Brain microvascular endothelial cell (primary cell): ENCODE data around the gene DENND6B.

ENCODE experiments used
- DNase-seq: peaks from one replicate; pipeline ENCODE4 v3.0.0-alpha.2; 2020
- H3K27ac ChIP-seq: fragments of 250-450 bp; sonication (Bioruptor Pico); 2 replicates; pipeline ENCODE4 v1.5.1; 2020; ENCODE audit warnings: mild to moderate bottlenecking, moderate library complexity
- H3K27me3 ChIP-seq: fragments of 250-450 bp; sonication (Bioruptor Pico); replicated peaks from 2 replicates; pipeline ENCODE4 v1.5.1; 2020; ENCODE audit warnings: mild to moderate bottlenecking
- H3K36me3 ChIP-seq: fragments of 250-450 bp; sonication (Bioruptor Pico); replicated peaks from 2 replicates; pipeline ENCODE4 v1.5.1; 2020; ENCODE audit warnings: mild to moderate bottlenecking
- H3K4me3 ChIP-seq: 2 replicates; pipeline ENCODE4 v1.5.1; 2011; ENCODE audit warnings: low read depth, mild to moderate bottlenecking, control low read depth, low read length, moderate library complexity
- CTCF ChIP-seq: IDR thresholded peaks from 2 replicates; pipeline ENCODE4 v1.5.1; 2011; ENCODE audit warnings: low read depth, mild to moderate bottlenecking, moderate library complexity, low read length, control low read depth, inconsistent platforms; ENCODE audit errors: missing control alignments
- in situ Hi-C: cut with HindIII; loops from 2 replicates; pipeline ENCODE4 v1.10.0; 2017; ENCODE audit warnings: low sequenced_read_pairs, low pct_ligation_motif_present

The DENND6B gene

DNA sequence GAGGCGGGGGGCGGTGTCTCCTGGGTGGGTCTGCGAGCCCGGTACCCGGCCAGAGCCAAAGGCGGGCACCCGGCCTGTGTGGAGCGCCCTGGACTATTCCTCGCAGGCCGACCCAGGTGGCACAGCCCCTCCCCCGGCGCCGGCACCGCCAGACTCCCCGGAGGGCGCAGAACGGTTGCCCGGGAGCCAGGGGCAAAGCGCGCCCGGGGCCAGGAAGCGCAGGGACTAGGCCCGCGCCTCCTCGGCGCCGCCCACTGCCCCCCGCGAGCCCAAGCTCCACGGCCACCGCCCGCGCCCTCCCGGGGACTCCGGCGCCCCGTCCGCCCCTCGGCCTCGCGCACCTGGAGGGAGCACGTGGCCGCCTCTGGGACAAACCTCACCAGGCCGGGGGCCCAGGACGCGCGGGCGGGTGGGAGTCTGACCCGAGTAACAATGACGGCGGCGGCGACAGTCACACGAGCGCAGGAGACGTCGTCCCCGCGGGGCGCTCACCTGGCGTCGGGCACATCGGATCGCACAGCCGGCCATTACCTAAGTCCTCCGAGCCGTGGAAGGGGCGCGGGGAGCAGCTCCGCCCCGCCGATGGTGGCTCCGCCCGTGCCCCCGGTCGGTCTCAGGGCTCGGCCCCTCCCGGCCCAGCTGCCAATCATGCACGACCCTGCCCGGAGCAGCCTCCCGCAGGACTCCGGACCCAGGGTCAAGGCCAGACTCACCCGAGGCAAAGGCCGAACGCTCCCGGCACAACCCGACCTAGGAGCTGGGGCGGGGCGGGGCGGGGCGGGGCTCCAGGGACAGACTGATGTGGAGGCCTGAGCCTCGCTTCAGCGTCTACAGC is 26.8 kb downstream of the DENND6B start:
- no peak overlapping the region for H3K27ac ChIP-seq
- DNase-seq: no peak
- no peak overlapping the region for H3K4me3 ChIP-seq
- in situ Hi-C loops: no loop called here
- peaks cover 8% of the 10 kb centered on the region for H3K36me3 ChIP-seq
- no peak for TF ChIP-seq CTCF
- no peaks in the 10 kb centered on the region for H3K27me3 ChIP-seq

GRCh38 chr22:50298937-50299784 is 27.7 kb downstream of the DENND6B start:
- H3K4me3 ChIP-seq: no peak overlapping the region
- H3K36me3 ChIP-seq: peaks cover 8% of the 10 kb centered on the region
- H3K27ac ChIP-seq: no peak overlapping the region
- in situ Hi-C loops: no loop called here
- DNase-seq: no peak
- no peak for TF ChIP-seq CTCF
- no peaks in the 10 kb centered on the region for H3K27me3 ChIP-seq

DNA sequence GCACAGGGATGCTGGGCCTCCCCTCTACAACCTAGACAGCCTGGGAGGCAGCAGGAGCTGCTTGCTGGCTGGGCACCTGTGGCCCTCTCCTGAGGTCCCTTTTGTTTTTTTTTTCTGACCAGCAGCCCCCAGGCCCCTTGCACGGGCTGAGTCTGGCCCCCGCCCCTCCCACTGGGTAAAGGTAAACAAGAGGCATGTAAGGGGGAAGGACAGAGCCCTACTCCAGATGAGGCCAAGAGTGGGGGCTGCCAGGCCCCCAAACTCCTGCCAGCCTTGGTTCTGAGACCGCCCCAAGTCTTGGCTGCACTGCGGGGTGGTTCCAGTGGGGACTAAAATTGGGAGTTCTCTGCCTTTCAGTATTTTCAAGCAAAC is 28.6 kb downstream of the DENND6B start:
- DNase-seq: no peak
- H3K36me3 ChIP-seq: peaks cover 8% of the 10 kb centered on the region
- no peak overlapping the region for H3K27ac ChIP-seq
- no peak overlapping the region for H3K4me3 ChIP-seq
- no peaks in the 10 kb centered on the region for H3K27me3 ChIP-seq
- TF ChIP-seq CTCF: no peak
- in situ Hi-C loops: no loop called here

DNA sequence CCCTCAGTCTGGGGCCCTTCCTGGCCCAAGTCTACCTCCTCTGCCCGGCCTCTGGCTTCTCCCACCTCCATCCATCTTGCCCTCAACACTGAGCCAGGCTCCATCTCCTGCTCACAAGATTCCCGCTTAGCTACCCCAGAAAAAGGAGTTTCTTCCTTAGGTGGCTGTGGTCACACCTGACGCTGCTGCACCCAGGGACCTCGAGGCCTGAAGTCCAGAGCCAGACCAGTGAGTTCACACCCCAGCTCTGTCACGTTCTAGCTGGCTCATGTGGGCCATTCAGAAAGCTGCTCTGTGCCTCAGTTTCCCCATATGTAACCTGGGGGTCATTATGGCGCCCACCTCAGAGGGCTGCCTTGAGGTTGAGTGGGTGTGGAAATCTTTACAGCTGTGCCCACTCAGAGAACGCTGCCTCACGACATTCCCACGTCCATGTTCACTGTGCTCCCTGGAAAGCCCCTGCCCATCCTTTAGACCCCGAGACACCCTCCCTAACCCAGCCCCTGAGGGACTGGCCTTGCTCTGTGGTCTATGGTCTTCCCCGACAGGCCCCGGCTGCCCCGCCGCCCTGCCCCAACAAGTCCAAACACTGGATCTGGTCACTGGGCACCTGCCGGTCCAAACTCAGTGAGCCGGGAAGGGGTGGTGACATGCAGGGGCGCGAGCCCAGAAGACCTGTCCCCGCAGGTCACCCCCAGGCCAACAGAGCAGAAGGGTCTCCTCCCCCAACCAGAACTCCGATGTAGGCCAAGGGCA is 29.1 kb downstream of the DENND6B start:
- Histone ChIP-seq H3K4me3 (no peak overlapping the region), H3K36me3 (peaks cover 8% of the 10 kb centered on the region), H3K27ac (no peak overlapping the region), H3K27me3 (no peaks in the 10 kb centered on the region)
- no peak for DNase-seq
- in situ Hi-C loops: no loop called here
- no peak for TF ChIP-seq CTCF

GRCh38 chr22:50296658-50297490 is 29.9 kb downstream of the DENND6B start:
- H3K27ac ChIP-seq: no peak overlapping the region
- H3K27me3 ChIP-seq: no peaks in the 10 kb centered on the region
- DNase-seq: no peak
- no peak for TF ChIP-seq CTCF
- H3K4me3 ChIP-seq: no peak overlapping the region
- in situ Hi-C loops: no loop called here
- H3K36me3 ChIP-seq: peaks cover 8% of the 10 kb centered on the region
